H1 (cell line): ENCODE measurements around the gene TMEM151B. TPM values are rescaled to one million over a fixed set of nuclear protein-coding genes. Genes with fewer than 3 reads are reported as not detected.

Source experiments
- BRCA1 ChIP-seq: IDR thresholded peaks from 2 replicates; pipeline ENCODE4 v1.6.1; 2012; ENCODE audit warnings: low read depth, low read length, improper control_type of control experiment
- CBX5 ChIP-seq: fragments of 300-800, 300-1000 bp; sonication (generic); IDR thresholded peaks from 2 replicates; pipeline ENCODE4 v1.7.1; 2016; ENCODE audit warnings: antibody characterized with exemption, low read length, low read depth
- CEBPB ChIP-seq: IDR thresholded peaks from 2 replicates; pipeline ENCODE4 v1.6.1; 2012; ENCODE audit warnings: low read depth, low read length
- EZH2 ChIP-seq: fragments of 200-600 bp; sonication (generic); IDR thresholded peaks from 2 replicates; pipeline ENCODE4 v1.7.1; 2012; ENCODE audit warnings: low read depth, mild to moderate bottlenecking, moderate library complexity, low read length, inconsistent platforms; ENCODE audit not compliant: severe bottlenecking
- HDAC2 ChIP-seq, 2 experiments: fragments of 300-600 bp in 1 of 2; sonication (generic) in 1 of 2; IDR thresholded peaks; 2 replicates each; pipeline ENCODE4 v1.6.1; 2011 to 2012; ENCODE audit warnings: low read depth in 2 of 2, low read length in 2 of 2, mild to moderate bottlenecking in 2 of 2, moderate library complexity in 2 of 2, borderline replicate concordance in 1 of 2, inconsistent platforms in 1 of 2
- HDAC6 ChIP-seq: IDR thresholded peaks from one replicate; pipeline ENCODE4 v1.7.1; 2012; ENCODE audit warnings: low read depth, mild to moderate bottlenecking, inconsistent platforms, low read length, moderate library complexity
- JUND ChIP-seq: IDR thresholded peaks from 2 replicates; pipeline ENCODE4 v1.6.1; 2011; ENCODE audit warnings: mild to moderate bottlenecking, improper control_type of control experiment, low read length
- KDM5A ChIP-seq: fragments of 200-600 bp; IDR thresholded peaks from 2 replicates; pipeline ENCODE4 v1.7.1; 2012; ENCODE audit warnings: mild to moderate bottlenecking, low read length, inconsistent platforms, mixed read lengths
- PHF8 ChIP-seq: fragments of 200-600 bp; sonication (generic); conservative IDR thresholded peaks from 2 replicates; pipeline ENCODE4 v1.7.1; 2012; ENCODE audit warnings: low read depth, mild to moderate bottlenecking, inconsistent platforms, low read length, moderate library complexity
- POLR2AphosphoS5 ChIP-seq: IDR thresholded peaks from 2 replicates; pipeline ENCODE4 v1.6.1; 2011; ENCODE audit warnings: low read depth, low read length
- RBBP5 ChIP-seq: IDR thresholded peaks from 2 replicates; pipeline ENCODE4 v1.7.1; 2012; ENCODE audit warnings: low read depth, mild to moderate bottlenecking, inconsistent platforms, low read length, moderate library complexity, borderline replicate concordance
- SP1 ChIP-seq: IDR thresholded peaks from 2 replicates; pipeline ENCODE4 v1.6.1; 2011; ENCODE audit warnings: low read depth, low read length
- SP4 ChIP-seq: IDR thresholded peaks from 2 replicates; pipeline ENCODE4 v1.6.1; 2012; ENCODE audit warnings: low read length, inconsistent platforms
- SUZ12 ChIP-seq: fragments of 200-600 bp; sonication (generic); IDR thresholded peaks from 2 replicates; pipeline ENCODE4 v1.6.1; 2012; ENCODE audit warnings: mild to moderate bottlenecking, inconsistent platforms, low read length, moderate library complexity, mixed read lengths
- TBP ChIP-seq: IDR thresholded peaks from 2 replicates; pipeline ENCODE4 v1.6.1; 2011; ENCODE audit warnings: low read depth, low read length, improper control_type of control experiment
- TEAD4 ChIP-seq: IDR thresholded peaks from 2 replicates; pipeline ENCODE4 v1.6.1; 2012; ENCODE audit warnings: low read depth, low read length, inconsistent platforms, mixed read lengths
- polyA plus RNA-seq, 7 experiments: library from polyadenylated mRNA; depleted of rRNA in 3 of 7; stranded (reverse) in 5 of 7; unstranded in 2 of 7; fragments of >200 nt in 5 of 7; fragments of 200-250 nt in 2 of 7; gene quantifications; 1 replicate in 5 of 7; 2 replicates in 1 of 7; 4 replicates in 1 of 7; pipeline versions ENCODE4 v1.2.1 to v1.2.3, GENCODE V29; 2011 to 2013; ENCODE audit warnings: missing spikeins in 2 of 7, mixed read lengths in 2 of 7
- total RNA-seq: library from RNA; stranded (reverse); fragmentation: NEBNext Ultra II Directional; extraction: Animal tissue kit (Norgen Biotek cat#: 25700); gene quantifications from 2 replicates; pipeline ENCODE4 v1.2.1, GENCODE V29; 2021
- TF ChIP-seq, protein P1 (sequence below): IDR thresholded peaks from 2 replicates; pipeline ENCODE4 v1.6.1; 2012; ENCODE audit warnings: low read length, inconsistent platforms

TMEM151B gene
- total and polyA plus RNA-seq, 2 of the 8 experiments (the other 6 are each of a cell fraction or from before 2014, with no cell fraction given): 8.0 to 15.5 TPM

DNA sequence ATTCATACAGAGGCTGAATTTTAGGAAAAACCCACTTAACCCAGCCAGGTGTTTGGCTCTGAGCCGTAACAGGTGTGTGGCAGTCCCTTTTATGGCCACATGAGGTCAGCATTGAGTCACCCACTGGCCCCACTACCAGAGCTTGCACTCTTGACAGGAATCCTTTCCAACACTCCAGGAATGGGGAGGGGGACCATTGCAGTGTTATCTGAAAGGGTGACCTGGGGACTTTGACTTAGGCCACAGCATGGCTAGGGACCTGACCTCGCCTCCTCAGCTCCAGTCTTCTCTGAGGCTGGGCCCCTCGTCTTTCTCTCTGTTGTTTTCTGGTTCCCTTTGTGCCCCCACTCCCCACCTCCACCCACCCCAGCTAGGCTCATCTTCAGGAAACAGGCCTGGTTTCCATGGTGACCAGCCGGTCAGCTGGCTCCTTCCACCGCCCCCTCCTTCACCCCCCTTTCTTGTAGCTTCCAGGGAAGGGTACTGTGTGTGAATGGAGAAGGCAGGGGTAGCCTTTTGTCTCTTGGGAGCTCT lies 2.1 kb upstream of the TMEM151B start (continued):
- TF ChIP-seq, protein P1, sequence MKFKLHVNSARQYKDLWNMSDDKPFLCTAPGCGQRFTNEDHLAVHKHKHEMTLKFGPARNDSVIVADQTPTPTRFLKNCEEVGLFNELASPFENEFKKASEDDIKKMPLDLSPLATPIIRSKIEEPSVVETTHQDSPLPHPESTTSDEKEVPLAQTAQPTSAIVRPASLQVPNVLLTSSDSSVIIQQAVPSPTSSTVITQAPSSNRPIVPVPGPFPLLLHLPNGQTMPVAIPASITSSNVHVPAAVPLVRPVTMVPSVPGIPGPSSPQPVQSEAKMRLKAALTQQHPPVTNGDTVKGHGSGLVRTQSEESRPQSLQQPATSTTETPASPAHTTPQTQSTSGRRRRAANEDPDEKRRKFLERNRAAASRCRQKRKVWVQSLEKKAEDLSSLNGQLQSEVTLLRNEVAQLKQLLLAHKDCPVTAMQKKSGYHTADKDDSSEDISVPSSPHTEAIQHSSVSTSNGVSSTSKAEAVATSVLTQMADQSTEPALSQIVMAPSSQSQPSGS: no peak
- TF ChIP-seq POLR2AphosphoS5: no peak
- TF ChIP-seq EZH2: no peak
- no peak for TF ChIP-seq JUND
- TF ChIP-seq CEBPB: no peak
- TF ChIP-seq SUZ12: no peak
- no peak for TF ChIP-seq BRCA1
- TF ChIP-seq HDAC2 (IDR thresholded peaks at IDR 0.05; ENCODE audit: borderline replicate concordance in 1 of 2, low read depth in 2 of 2, low read length in 2 of 2): 0 out of 4 replicates have a peak, but pooled peaks have one; percentile 56 to 62
- TF ChIP-seq KDM5A: no peak
- 0 out of 2 replicates have a peak, but pooled peaks have one; percentile 24 for TF ChIP-seq TEAD4
- TF ChIP-seq CBX5: no peak
- no peak for TF ChIP-seq PHF8
- no peak for TF ChIP-seq SP1
- TF ChIP-seq TBP: no peak
- no peak for TF ChIP-seq SP4
- no peak for TF ChIP-seq HDAC6
- no peak for TF ChIP-seq RBBP5
